ENCODE data around the gene SCT.

DNA sequence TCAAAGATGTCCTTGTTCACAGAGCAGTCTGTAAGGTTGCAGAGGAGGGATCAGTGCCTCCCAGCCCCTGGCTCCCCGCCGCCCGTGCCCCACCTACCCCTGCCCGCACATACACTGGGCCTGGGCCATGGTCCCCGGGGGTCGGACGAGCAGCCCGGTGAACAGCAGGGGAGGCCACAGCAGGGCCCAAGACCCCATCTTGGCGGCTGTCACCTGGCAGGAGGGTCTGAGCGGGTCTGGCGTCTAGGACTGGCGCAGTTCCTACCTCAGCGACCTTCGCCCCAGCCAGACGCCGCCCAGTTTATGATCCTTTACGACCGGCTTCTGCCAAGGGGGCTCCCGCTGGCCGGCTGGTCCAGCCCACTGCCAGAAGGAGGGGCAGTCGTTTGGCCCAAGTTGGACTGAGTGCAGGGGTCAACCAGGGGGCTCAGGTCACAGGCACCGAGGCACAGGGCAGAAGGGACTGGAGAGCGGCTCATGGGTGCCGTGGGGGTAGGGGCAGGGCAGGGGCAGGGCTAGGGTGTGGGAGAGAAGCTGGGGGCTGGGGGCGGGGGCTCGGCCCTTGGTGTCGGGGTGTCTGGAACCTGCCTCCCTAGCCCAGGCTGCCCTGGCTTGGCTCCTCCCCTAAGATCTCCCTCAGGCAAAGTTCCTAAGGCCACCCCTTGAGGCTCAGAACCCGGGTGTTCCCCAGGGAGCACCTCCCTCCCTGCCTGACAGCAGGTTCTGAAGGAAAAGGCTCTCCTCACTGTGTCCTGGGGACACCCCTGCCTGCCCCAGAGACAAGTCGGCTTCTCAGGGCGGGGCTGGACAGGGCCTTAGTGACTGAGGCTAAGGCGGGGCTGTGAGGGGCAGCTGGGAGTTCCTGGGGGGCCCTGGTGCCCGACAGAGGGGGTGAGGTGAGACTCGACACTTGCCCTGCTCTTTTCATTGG, 2.0 kb downstream of the SCT start, which contains the start of gene CDHR5:
- no peak for TF ChIP-seq CTCF (conservative IDR thresholded peaks at IDR 0.05 in 1 of 2, IDR thresholded peaks at IDR 0.05 in 1 of 2; ENCODE audit: low read depth in 1 of 2, low read length in 2 of 2)
- no peak for TF ChIP-seq EZH2 (IDR thresholded peaks at IDR 0.05; ENCODE audit: low read length, missing control alignments)

Data from fibroblast of lung (primary cell).